Mesenchymal stem cell (in vitro differentiated cells and primary cell): ENCODE results near the gene LAMB2. TPM values are rescaled to one million over a fixed set of nuclear protein-coding genes. Genes with fewer than 3 reads are reported as not detected.

ENCODE experiments used
- DNase-seq: peaks from one replicate; pipeline ENCODE4 v3.0.0-alpha.2; 2013
- H2AFZ ChIP-seq: one replicate; pipeline ENCODE4 v1.6.1; 2013; ENCODE audit warnings: low read depth, mild to moderate bottlenecking, control low read depth, inconsistent platforms, low read length, moderate library complexity
- H2AK5ac ChIP-seq: 2 replicates; pipeline ENCODE4 v1.6.1; 2013; ENCODE audit warnings: low read length, moderate library complexity, mild to moderate bottlenecking, inconsistent platforms; ENCODE audit not compliant: severe bottlenecking
- H2BK120ac ChIP-seq: one replicate; pipeline ENCODE4 v1.6.1; 2013; ENCODE audit warnings: low read depth, mild to moderate bottlenecking, inconsistent platforms, low read length, moderate library complexity
- H2BK12ac ChIP-seq, 2 experiments: one replicate each; pipeline ENCODE4 v1.6.1; 2013; ENCODE audit warnings: inconsistent platforms in 2 of 2, low read length in 2 of 2, mild to moderate bottlenecking in 2 of 2, moderate library complexity in 2 of 2, control low read depth in 1 of 2
- H2BK15ac ChIP-seq: one replicate; pipeline ENCODE4 v1.6.1; 2013; ENCODE audit warnings: mild to moderate bottlenecking, low read depth, inconsistent platforms; ENCODE audit not compliant: poor library complexity, severe bottlenecking
- H2BK5ac ChIP-seq: 2 replicates; pipeline ENCODE4 v1.6.1; 2013; ENCODE audit warnings: low read depth, mild to moderate bottlenecking, low read length, control low read depth, inconsistent platforms; ENCODE audit not compliant: poor library complexity, severe bottlenecking
- H3K14ac ChIP-seq, 2 experiments: one replicate each; pipeline ENCODE4 v1.6.1; 2013; ENCODE audit warnings: inconsistent platforms in 2 of 2, low read length in 2 of 2, control low read depth in 1 of 2, mild to moderate bottlenecking in 1 of 2, moderate library complexity in 1 of 2
- H3K18ac ChIP-seq, 2 experiments: one replicate each; pipeline ENCODE4 v1.6.1; 2013; ENCODE audit warnings: inconsistent platforms in 2 of 2, low read length in 2 of 2, control low read depth in 1 of 2, low read depth in 1 of 2, mild to moderate bottlenecking in 1 of 2
- H3K23ac ChIP-seq, 2 experiments: one replicate each; pipeline ENCODE4 v1.6.1; 2013; ENCODE audit warnings: inconsistent platforms in 2 of 2, low read length in 2 of 2, mild to moderate bottlenecking in 2 of 2, moderate library complexity in 2 of 2, control low read depth in 1 of 2
- H3K27ac ChIP-seq: 2 replicates; pipeline ENCODE4 v1.5.1; 2013; ENCODE audit warnings: mild to moderate bottlenecking, moderate library complexity, low read length, control low read depth, inconsistent platforms; ENCODE audit not compliant: poor library complexity, severe bottlenecking
- H3K27me3 ChIP-seq, 2 experiments: 2 replicates each; pipeline versions ENCODE4 v1.6.1 to v1.7.0; 2013; ENCODE audit warnings: low read length in 2 of 2, mild to moderate bottlenecking in 2 of 2, moderate library complexity in 2 of 2, control low read depth in 1 of 2, inconsistent platforms in 1 of 2; ENCODE audit not compliant: control insufficient read depth in 1 of 2, insufficient read depth in 1 of 2
- H3K36me3 ChIP-seq, 2 experiments: 2 replicates each; pipeline versions ENCODE4 v1.6.1 to v1.7.0; 2013; ENCODE audit warnings: low read length in 2 of 2, control low read depth in 1 of 2, inconsistent platforms in 1 of 2, low read depth in 1 of 2, mild to moderate bottlenecking in 1 of 2; ENCODE audit not compliant: insufficient read depth in 2 of 2, control insufficient read depth in 1 of 2
- H3K4ac ChIP-seq, 2 experiments: one replicate each; pipeline ENCODE4 v1.6.1; 2013; ENCODE audit warnings: inconsistent platforms in 2 of 2, low read length in 2 of 2, mild to moderate bottlenecking in 2 of 2, moderate library complexity in 2 of 2, control low read depth in 1 of 2, low read depth in 1 of 2
- H3K4me1 ChIP-seq: 2 replicates; pipeline ENCODE4 v1.6.1; 2013; ENCODE audit warnings: low read depth, low read length, control low read depth; ENCODE audit not compliant: control insufficient read depth, insufficient read depth
- H3K4me2 ChIP-seq: 2 replicates; pipeline ENCODE4 v1.6.1; 2013; ENCODE audit warnings: low read length, mild to moderate bottlenecking, inconsistent platforms; ENCODE audit not compliant: poor library complexity, severe bottlenecking
- H3K4me3 ChIP-seq, 2 experiments: 2 replicates each; pipeline versions ENCODE4 v1.5.1 to v1.7.0; 2013; ENCODE audit warnings: low read length in 2 of 2, mild to moderate bottlenecking in 2 of 2, control low read depth in 1 of 2, low read depth in 1 of 2; ENCODE audit not compliant: insufficient read depth in 1 of 2
- H3K79me1 ChIP-seq: replicated peaks from 2 replicates; pipeline ENCODE4 v1.6.1; 2013; ENCODE audit warnings: mild to moderate bottlenecking, control low read depth, low read length, inconsistent platforms; ENCODE audit not compliant: poor library complexity, severe bottlenecking
- H3K9ac ChIP-seq: 2 replicates; pipeline ENCODE4 v1.7.0; 2013; ENCODE audit warnings: mild to moderate bottlenecking, low read length, moderate library complexity
- H3K9me3 ChIP-seq: 2 replicates; pipeline ENCODE4 v1.7.0; 2013; ENCODE audit warnings: mild to moderate bottlenecking, low read length; ENCODE audit not compliant: control insufficient read depth
- H4K8ac ChIP-seq: one replicate; pipeline ENCODE4 v1.6.1; 2013; ENCODE audit warnings: inconsistent platforms, mild to moderate bottlenecking, low read length, moderate library complexity
- H4K91ac ChIP-seq: one replicate; pipeline ENCODE4 v1.6.1; 2013; ENCODE audit warnings: mild to moderate bottlenecking, low read length, inconsistent platforms
- WGBS: methylation state at CpG from one replicate; pipeline ENCODE4 v1.1.7; 2013; ENCODE audit warnings: mixed read lengths; 5-methylcytosine and 5-hydroxymethylcytosine counted together
- small RNA-seq: library from polyadenylated mRNA; stranded (forward); fragments of <200 nt; extraction: miRNeasy Mini kit (QIAGEN cat#:217004); gene quantifications from one replicate; pipeline ENCODE3, GENCODE V24; 2013; ENCODE audit warnings: low read depth

The LAMB2 gene

GRCh38 chr3:49076116-49076515 lies 56.7 kb downstream of the LAMB2 start:
- Histone ChIP-seq H3K36me3 (peaks cover 48 to 75% of the 10 kb centered on the region in 2 experiments), H2BK5ac (peak overlapping the region; percentile 74), H3K9me3 (no peaks in the 10 kb centered on the region), H2BK12ac (peak overlapping the region in 1 of 2 experiments; percentile 66), H3K9ac (no peak overlapping the region), H2AFZ (no peak overlapping the region), H3K18ac (no peak overlapping the region), H3K14ac (no peak overlapping the region), H3K4me1 (no peaks in the 10 kb centered on the region), H2BK15ac (peak overlapping the region; percentile 49), H3K27ac (no peak overlapping the region), H4K8ac (no peak overlapping the region), H3K79me1 (peaks cover 35% of the 10 kb centered on the region), H3K27me3 (no peaks in the 10 kb centered on the region), H3K23ac (no peak overlapping the region), H4K91ac (no peak overlapping the region), H2AK5ac (no peak overlapping the region), H3K4me3 (no peak overlapping the region), H3K4me2 (no peak overlapping the region), H2BK120ac (no peak overlapping the region), H3K4ac (no peak overlapping the region)
- DNase-seq, result no peak
- WGBS, result 98% methylated on average over 13 of the region's 13 CpGs

Small RNA genes lying within 50 kb of the gene (small RNA-seq; reads per million reads assigned to genes)
- gene RN7SL182P, result not detected
